K562 (cell line): Measurements from ENCODE around the gene GLIPR2. TPM values are rescaled to one million over a fixed set of nuclear protein-coding genes. Genes with fewer than 3 reads are reported as not detected.

ENCODE experiments used
- ATF7 ChIP-seq: fragments of 450-650 bp; IDR thresholded peaks from 2 replicates; pipeline ENCODE4 v1.7.1; 2014; ENCODE audit warnings: mild to moderate bottlenecking, moderate library complexity
- FOXP1 ChIP-seq: sonication (generic); formaldehyde crosslinking; IDR thresholded peaks from 2 replicates; pipeline ENCODE4 v1.8.0; 2022; ENCODE audit warnings: mild to moderate bottlenecking, missing genetic modification reagents
- GTF2E2 ChIP-seq: fragments of 200-800 bp; sonication (Bioruptor generic); IDR thresholded peaks from 2 replicates; pipeline ENCODE4 v1.6.1; 2016; ENCODE audit warnings: missing genetic modification characterization, missing compliant biosample characterization
- RCOR1 ChIP-seq, 2 experiments: IDR thresholded peaks; 2 replicates each; pipeline ENCODE4 v1.6.1; 2012; ENCODE audit warnings: low read depth in 2 of 2, low read length in 2 of 2, borderline replicate concordance in 1 of 2, improper control_type of control experiment in 1 of 2
- SAFB2 ChIP-seq: fragments of 200-400 bp; formaldehyde crosslinking; IDR thresholded peaks from 2 replicates; pipeline ENCODE4 v1.6.1; 2018; ENCODE audit warnings: borderline replicate concordance, low read length, low read depth, moderate library complexity; ENCODE audit not compliant: severe bottlenecking
- SAP30 ChIP-seq: fragments of 200-600 bp; sonication (generic); IDR thresholded peaks from 2 replicates; pipeline ENCODE4 v1.6.1; 2012; ENCODE audit warnings: borderline replicate concordance, low read depth, mild to moderate bottlenecking, moderate library complexity, low read length, control low read depth, inconsistent platforms; ENCODE audit not compliant: insufficient read depth, poor library complexity, severe bottlenecking
- SMARCE1 ChIP-seq: fragments of 450-650 bp; IDR thresholded peaks from 2 replicates; pipeline ENCODE4 v1.7.1; 2016; ENCODE audit warnings: mild to moderate bottlenecking
- SOX6 ChIP-seq: fragments of 450-650 bp; IDR thresholded peaks from 2 replicates; pipeline ENCODE4 v1.6.1; 2014; ENCODE audit warnings: mild to moderate bottlenecking
- TAF15 ChIP-seq: fragments of 200-400 bp; formaldehyde crosslinking; IDR thresholded peaks from 2 replicates; pipeline ENCODE4 v1.6.1; 2017; ENCODE audit warnings: mild to moderate bottlenecking, low read depth, low read length, moderate library complexity
- ZNF436 ChIP-seq: fragments of 250-450, 450-650 bp; sonication (Bioruptor Pico); formaldehyde crosslinking; IDR thresholded peaks from 2 replicates; pipeline ENCODE4 v1.7.0; 2020; ENCODE audit warnings: mild to moderate bottlenecking
- ZNF586 ChIP-seq: fragments of 450-650 bp; formaldehyde crosslinking; conservative IDR thresholded peaks from 2 replicates; pipeline ENCODE4 v1.4.0; 2020; ENCODE audit warnings: mild to moderate bottlenecking, moderate library complexity
- polyA plus RNA-seq, 8 experiments: library from polyadenylated mRNA; depleted of rRNA in 4 of 8; stranded (reverse) in 5 of 8; unstranded in 3 of 8; fragments of >200 nt; fragmentation: Nextera tagmentation in 2 of 8; fragmentation: Illumina TruSeq in 1 of 8; extraction: Ambion mirVana in 2 of 8; extraction: Trizol in 1 of 8; gene quantifications; 2 replicates each; pipeline versions ENCODE4 v1.2.1 to v1.2.3, GENCODE V29; 2011 to 2014; ENCODE audit warnings: inconsistent platforms in 1 of 8, missing spikeins in 1 of 8
- total RNA-seq, 7 experiments: library from RNA; depleted of rRNA in 6 of 7; stranded (reverse); fragments of >200 nt in 6 of 7; fragmentation: Illumina TruSeq in 2 of 7; extraction: Trizol in 2 of 7; gene quantifications; 2 replicates each; pipeline versions ENCODE4 v1.2.1 to v1.2.3, GENCODE V29; 2011 to 2021; ENCODE audit warnings: low replicate concordance in 1 of 7
- TF ChIP-seq, protein P1 (sequence below): fragments of 200-800 bp; sonication (Bioruptor generic); IDR thresholded peaks from 2 replicates; pipeline ENCODE4 v1.6.1; 2016; ENCODE audit warnings: missing genetic modification characterization, missing compliant biosample characterization
- TF ChIP-seq, protein P2 (sequence below): sonication (generic); formaldehyde crosslinking; IDR thresholded peaks from 2 replicates; pipeline ENCODE4 v1.8.1; 2023; ENCODE audit warnings: mild to moderate bottlenecking, missing genetic modification reagents
- TF ChIP-seq, protein P3 (sequence below), 2 experiments: fragments of 250-450 bp in 1 of 2; fragments of 450-650 bp in 1 of 2; sonication (Bioruptor Pico) in 1 of 2; IDR thresholded peaks; 2 replicates each; pipeline versions ENCODE4 v1.6.1 to v1.8.0; 2016 to 2021; ENCODE audit warnings: mild to moderate bottlenecking in 2 of 2, moderate library complexity in 2 of 2, missing compliant biosample characterization in 1 of 2, missing genetic modification characterization in 1 of 2
- TF ChIP-seq, protein P4 (sequence below): fragments of 450-650 bp; IDR thresholded peaks from 2 replicates; pipeline ENCODE4 v1.6.1; 2018; ENCODE audit warnings: mild to moderate bottlenecking, low read depth; ENCODE audit not compliant: partially characterized antibody

GLIPR2 gene
- total and polyA plus RNA-seq, 9 of the 15 experiments (the other 6 are each of a cell fraction or from before 2014, with no cell fraction given) = 1.4 to 8.8 (median 2.9) TPM

DNA sequence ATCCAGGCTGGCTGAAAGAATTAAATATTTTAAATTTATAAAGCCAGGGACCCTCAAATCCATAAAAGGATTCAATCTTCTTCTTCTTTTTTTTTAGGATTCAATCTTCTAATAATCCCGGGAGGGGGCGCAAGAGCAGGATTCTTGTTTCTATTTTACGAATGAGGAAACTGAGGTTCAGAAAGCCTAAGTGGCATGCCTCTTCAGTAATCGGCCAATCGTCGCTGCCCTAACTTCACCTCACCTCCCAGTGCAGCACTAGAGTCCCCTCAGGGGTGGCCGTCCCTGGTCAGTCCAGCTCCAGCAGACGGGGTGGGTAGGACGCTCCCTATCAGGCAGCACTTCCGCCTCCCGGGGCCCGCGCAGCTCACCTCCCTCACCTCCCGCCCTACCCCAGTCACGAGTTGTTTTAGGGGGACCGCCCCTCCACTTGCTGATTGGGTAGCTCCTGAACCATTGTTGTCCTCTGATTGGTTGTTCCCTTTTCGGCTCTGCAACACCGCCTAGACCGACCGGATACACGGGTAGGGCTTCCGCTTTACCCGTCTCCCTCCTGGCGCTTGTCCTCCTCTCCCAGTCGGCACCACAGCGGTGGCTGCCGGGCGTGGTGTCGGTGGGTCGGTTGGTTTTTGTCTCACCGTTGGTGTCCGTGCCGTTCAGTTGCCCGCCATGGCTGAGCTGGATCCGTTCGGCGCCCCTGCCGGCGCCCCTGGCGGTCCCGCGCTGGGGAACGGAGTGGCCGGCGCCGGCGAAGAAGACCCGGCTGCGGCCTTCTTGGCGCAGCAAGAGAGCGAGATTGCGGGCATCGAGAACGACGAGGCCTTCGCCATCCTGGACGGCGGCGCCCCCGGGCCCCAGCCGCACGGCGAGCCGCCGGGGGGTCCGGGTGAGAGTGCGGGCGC lies 54.1 kb downstream of the GLIPR2 start, which contains the start of gene CLTA (continued):
- TF ChIP-seq, protein P1, sequence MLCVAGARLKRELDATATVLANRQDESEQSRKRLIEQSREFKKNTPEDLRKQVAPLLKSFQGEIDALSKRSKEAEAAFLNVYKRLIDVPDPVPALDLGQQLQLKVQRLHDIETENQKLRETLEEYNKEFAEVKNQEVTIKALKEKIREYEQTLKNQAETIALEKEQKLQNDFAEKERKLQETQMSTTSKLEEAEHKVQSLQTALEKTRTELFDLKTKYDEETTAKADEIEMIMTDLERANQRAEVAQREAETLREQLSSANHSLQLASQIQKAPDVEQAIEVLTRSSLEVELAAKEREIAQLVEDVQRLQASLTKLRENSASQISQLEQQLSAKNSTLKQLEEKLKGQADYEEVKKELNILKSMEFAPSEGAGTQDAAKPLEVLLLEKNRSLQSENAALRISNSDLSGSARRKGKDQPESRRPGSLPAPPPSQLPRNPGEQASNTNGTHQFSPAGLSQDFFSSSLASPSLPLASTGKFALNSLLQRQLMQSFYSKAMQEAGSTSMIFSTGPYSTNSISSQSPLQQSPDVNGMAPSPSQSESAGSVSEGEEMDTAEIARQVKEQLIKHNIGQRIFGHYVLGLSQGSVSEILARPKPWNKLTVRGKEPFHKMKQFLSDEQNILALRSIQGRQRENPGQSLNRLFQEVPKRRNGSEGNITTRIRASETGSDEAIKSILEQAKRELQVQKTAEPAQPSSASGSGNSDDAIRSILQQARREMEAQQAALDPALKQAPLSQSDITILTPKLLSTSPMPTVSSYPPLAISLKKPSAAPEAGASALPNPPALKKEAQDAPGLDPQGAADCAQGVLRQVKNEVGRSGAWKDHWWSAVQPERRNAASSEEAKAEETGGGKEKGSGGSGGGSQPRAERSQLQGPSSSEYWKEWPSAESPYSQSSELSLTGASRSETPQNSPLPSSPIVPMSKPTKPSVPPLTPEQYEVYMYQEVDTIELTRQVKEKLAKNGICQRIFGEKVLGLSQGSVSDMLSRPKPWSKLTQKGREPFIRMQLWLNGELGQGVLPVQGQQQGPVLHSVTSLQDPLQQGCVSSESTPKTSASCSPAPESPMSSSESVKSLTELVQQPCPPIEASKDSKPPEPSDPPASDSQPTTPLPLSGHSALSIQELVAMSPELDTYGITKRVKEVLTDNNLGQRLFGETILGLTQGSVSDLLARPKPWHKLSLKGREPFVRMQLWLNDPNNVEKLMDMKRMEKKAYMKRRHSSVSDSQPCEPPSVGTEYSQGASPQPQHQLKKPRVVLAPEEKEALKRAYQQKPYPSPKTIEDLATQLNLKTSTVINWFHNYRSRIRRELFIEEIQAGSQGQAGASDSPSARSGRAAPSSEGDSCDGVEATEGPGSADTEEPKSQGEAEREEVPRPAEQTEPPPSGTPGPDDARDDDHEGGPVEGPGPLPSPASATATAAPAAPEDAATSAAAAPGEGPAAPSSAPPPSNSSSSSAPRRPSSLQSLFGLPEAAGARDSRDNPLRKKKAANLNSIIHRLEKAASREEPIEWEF (CRISPR knock-in tag) = no peak
- TF ChIP-seq, protein P2, sequence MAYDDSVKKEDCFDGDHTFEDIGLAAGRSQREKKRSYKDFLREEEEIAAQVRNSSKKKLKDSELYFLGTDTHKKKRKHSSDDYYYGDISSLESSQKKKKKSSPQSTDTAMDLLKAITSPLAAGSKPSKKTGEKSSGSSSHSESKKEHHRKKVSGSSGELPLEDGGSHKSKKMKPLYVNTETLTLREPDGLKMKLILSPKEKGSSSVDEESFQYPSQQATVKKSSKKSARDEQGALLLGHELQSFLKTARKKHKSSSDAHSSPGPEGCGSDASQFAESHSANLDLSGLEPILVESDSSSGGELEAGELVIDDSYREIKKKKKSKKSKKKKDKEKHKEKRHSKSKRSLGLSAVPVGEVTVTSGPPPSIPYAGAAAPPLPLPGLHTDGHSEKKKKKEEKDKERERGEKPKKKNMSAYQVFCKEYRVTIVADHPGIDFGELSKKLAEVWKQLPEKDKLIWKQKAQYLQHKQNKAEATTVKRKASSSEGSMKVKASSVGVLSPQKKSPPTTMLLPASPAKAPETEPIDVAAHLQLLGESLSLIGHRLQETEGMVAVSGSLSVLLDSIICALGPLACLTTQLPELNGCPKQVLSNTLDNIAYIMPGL (CRISPR knock-in tag) = no peak
- TF ChIP-seq FOXP1 (CRISPR knock-in tag) = no peak
- TF ChIP-seq, protein P3, sequence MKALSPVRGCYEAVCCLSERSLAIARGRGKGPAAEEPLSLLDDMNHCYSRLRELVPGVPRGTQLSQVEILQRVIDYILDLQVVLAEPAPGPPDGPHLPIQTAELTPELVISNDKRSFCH (CRISPR knock-in tag; IDR thresholded peaks at IDR 0.05) = no peak
- TF ChIP-seq, protein P3 (tag; IDR thresholded peaks at IDR 0.05) = no peak
- TF ChIP-seq ZNF586 = no peak
- TF ChIP-seq, protein P4, sequence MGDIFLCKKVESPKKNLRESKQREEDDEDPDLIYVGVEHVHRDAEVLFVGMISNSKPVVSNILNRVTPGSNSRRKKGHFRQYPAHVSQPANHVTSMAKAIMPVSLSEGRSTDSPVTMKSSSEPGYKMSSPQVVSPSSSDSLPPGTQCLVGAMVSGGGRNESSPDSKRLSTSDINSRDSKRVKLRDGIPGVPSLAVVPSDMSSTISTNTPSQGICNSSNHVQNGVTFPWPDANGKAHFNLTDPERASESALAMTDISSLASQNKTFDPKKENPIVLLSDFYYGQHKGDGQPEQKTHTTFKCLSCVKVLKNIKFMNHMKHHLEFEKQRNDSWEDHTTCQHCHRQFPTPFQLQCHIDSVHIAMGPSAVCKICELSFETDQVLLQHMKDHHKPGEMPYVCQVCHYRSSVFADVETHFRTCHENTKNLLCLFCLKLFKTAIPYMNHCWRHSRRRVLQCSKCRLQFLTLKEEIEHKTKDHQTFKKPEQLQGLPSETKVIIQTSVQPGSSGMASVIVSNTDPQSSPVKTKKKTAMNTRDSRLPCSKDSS = no peak
- TF ChIP-seq ZNF436 (CRISPR knock-in tag) = no peak
- no peak for TF ChIP-seq TAF15
- TF ChIP-seq SAFB2 = no peak
- TF ChIP-seq ATF7 = peak; percentile 79
- no peak for TF ChIP-seq RCOR1 (IDR thresholded peaks at IDR 0.05; ENCODE audit: borderline replicate concordance in 1 of 2, low read depth in 2 of 2, low read length in 2 of 2)
- TF ChIP-seq SAP30 = peak; percentile 61
- no peak for TF ChIP-seq GTF2E2 (tag)
- TF ChIP-seq SOX6 = no peak
- TF ChIP-seq SMARCE1 = no peak
